Breast epithelium (tissue), 3 donors: ENCODE results near the gene KCNK15.

ENCODE experiments used
- POLR2A ChIP-seq: fragments of 450-650 bp; IDR thresholded peaks from one replicate; pipeline ENCODE4 v1.6.1; 2016; ENCODE audit warnings: antibody characterized with exemption, mild to moderate bottlenecking, moderate library complexity
- TF ChIP-seq, protein P1 (sequence below), 3 donors: fragments of 450-650 bp; IDR thresholded peaks; one replicate each; pipeline ENCODE4 v1.5.1; 2016 to 2017; ENCODE audit warnings: antibody characterized with exemption in 3 of 3, mild to moderate bottlenecking in 3 of 3, moderate library complexity in 3 of 3

DNA sequence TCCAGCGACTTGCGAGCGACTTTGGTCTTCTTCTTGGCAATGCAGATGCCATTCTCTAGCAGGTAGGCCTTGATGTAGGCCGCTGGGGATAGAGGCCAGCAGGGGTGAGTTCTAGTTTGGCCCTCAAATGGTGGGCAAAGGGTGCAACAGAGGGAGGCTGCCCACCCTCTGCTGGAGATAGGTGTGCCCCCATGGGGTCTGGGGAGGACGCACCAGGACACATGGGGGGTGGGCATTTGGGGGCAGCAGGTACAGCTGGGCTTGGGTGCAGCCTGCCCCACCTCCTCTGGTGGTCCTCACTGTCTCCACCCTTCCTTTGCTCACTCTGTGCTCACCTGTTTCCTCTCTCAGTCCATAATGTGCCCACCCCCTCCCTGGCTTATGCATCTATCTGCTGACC lies 11.3 kb downstream of the KCNK15 start:
- TF ChIP-seq, protein P1, sequence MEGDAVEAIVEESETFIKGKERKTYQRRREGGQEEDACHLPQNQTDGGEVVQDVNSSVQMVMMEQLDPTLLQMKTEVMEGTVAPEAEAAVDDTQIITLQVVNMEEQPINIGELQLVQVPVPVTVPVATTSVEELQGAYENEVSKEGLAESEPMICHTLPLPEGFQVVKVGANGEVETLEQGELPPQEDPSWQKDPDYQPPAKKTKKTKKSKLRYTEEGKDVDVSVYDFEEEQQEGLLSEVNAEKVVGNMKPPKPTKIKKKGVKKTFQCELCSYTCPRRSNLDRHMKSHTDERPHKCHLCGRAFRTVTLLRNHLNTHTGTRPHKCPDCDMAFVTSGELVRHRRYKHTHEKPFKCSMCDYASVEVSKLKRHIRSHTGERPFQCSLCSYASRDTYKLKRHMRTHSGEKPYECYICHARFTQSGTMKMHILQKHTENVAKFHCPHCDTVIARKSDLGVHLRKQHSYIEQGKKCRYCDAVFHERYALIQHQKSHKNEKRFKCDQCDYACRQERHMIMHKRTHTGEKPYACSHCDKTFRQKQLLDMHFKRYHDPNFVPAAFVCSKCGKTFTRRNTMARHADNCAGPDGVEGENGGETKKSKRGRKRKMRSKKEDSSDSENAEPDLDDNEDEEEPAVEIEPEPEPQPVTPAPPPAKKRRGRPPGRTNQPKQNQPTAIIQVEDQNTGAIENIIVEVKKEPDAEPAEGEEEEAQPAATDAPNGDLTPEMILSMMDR (IDR thresholded peaks at IDR 0.05): no peak
- TF ChIP-seq POLR2A: no peak
